ELF-1 (cell line): ENCODE data around the gene AP1G1.

ENCODE experiments used
- DNase-seq: peaks from one replicate; pipeline ENCODE4 v3.0.0-alpha.2; 2016; ENCODE audit warnings: low read depth, low spot score

AP1G1 gene

GRCh38 chr16:71758293-71758760, 50.3 kb downstream of the AP1G1 start:
- DNase-seq: no peak

GRCh38 chr16:71754652-71755051, 54.0 kb downstream of the AP1G1 start:
- no peak for DNase-seq

- no peak for DNase-seq
Observed at GRCh38 chr16:71754108-71754507, 54.5 kb downstream of the AP1G1 start.

- no peak for DNase-seq
Observed at GRCh38 chr16:71748226-71748625, 60.4 kb downstream of the AP1G1 start.

GRCh38 chr16:71746442-71747046, 62.1 kb downstream of the AP1G1 start:
- no peak for DNase-seq

- no peak for DNase-seq
Observed at GRCh38 chr16:71738855-71739254, 69.8 kb downstream of the AP1G1 start.

GRCh38 chr16:71737501-71737900, 71.1 kb downstream of the AP1G1 start:
- DNase-seq: no peak

- no peak for DNase-seq
Observed at GRCh38 chr16:71734511-71734910, 74.1 kb downstream of the AP1G1 start.

- DNase-seq: no peak
Observed at GRCh38 chr16:71732587-71732986, 76.0 kb downstream of the AP1G1 start.

GRCh38 chr16:71727551-71728324, 80.9 kb downstream of the AP1G1 start:
- DNase-seq: no peak

GRCh38 chr16:71726476-71727315, 81.9 kb downstream of the AP1G1 start:
- DNase-seq: no peak

GRCh38 chr16:71724320-71724751, 84.3 kb downstream of the AP1G1 start, which contains the start of gene PHLPP2:
PHLPP2 (minus strand) TSS chr16:71724701; CDS start chr16:71714795, 9,906 bp downstream.
- DNase-seq: no peak

- peak; percentile 76 for DNase-seq
Observed at GRCh38 chr16:71723537-71724319, 84.9 kb downstream of the AP1G1 start.

GRCh38 chr16:71722801-71723536, 85.7 kb downstream of the AP1G1 start:
- peak; percentile 93 for DNase-seq

GRCh38 chr16:71721066-71721740, 87.4 kb downstream of the AP1G1 start:
- DNase-seq: no peak

- no peak for DNase-seq
Observed at GRCh38 chr16:71712501-71712900, 96.1 kb downstream of the AP1G1 start.

- no peak for DNase-seq
Observed at GRCh38 chr16:71711789-71712188, 96.8 kb downstream of the AP1G1 start.

GRCh38 chr16:71709229-71709781, 99.3 kb downstream of the AP1G1 start:
- DNase-seq: no peak

GRCh38 chr16:71708696-71709095, 99.9 kb downstream of the AP1G1 start:
- no peak for DNase-seq

- peak; percentile 29 for DNase-seq
Observed at GRCh38 chr16:71707199-71707598, 101.4 kb downstream of the AP1G1 start.
